ENCODE data around the gene CUBN. TPM values are rescaled to one million over a fixed set of nuclear protein-coding genes. Genes with fewer than 3 reads are reported as not detected.

The CUBN gene
- total and polyA plus RNA-seq, 10 of the 15 experiments (the other 5 are each of a cell fraction or from before 2014, with no cell fraction given): under 0.01 to 0.14 (median 0.02) TPM; not detected in 6

DNA sequence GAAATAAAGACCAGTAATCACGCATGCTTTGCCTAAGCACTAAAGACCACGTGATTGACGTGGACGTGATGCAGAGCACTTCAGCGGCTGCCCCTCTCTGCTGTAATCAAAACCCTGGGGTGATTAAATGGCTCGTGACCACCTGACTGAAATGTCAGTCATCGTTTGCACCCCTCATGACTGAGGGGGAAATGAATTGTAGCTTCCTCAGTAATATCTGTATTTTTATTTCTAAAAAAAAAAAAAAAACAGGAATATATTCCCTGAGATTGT lies 164.3 kb downstream of the CUBN start (continued):
- TF ChIP-seq ZBTB11 (CRISPR knock-in tag; IDR thresholded peaks at IDR 0.05) (no peak), SRF (IDR thresholded peaks at IDR 0.05; ENCODE audit: low read depth in 2 of 2, low read length in 2 of 2) (no peak), CREB1 (IDR thresholded peaks at IDR 0.05; ENCODE audit: low read depth) (no peak), YY1 (IDR thresholded peaks at IDR 0.05; ENCODE audit: low read depth, low read length) (no peak), EED (IDR thresholded peaks at IDR 0.05; ENCODE audit: low read depth) (no peak), SUZ12 (IDR thresholded peaks at IDR 0.05; ENCODE audit: unreplicated experiment) (no peak), CHD1 (IDR thresholded peaks at IDR 0.05; ENCODE audit: low read depth, low read length) (no peak), E2F8 (IDR thresholded peaks at IDR 0.05; ENCODE audit: low read depth, partially characterized antibody) (no peak), NR2F1 (conservative IDR thresholded peaks at IDR 0.05) (no peak)
- TF ChIP-seq, protein P1, sequence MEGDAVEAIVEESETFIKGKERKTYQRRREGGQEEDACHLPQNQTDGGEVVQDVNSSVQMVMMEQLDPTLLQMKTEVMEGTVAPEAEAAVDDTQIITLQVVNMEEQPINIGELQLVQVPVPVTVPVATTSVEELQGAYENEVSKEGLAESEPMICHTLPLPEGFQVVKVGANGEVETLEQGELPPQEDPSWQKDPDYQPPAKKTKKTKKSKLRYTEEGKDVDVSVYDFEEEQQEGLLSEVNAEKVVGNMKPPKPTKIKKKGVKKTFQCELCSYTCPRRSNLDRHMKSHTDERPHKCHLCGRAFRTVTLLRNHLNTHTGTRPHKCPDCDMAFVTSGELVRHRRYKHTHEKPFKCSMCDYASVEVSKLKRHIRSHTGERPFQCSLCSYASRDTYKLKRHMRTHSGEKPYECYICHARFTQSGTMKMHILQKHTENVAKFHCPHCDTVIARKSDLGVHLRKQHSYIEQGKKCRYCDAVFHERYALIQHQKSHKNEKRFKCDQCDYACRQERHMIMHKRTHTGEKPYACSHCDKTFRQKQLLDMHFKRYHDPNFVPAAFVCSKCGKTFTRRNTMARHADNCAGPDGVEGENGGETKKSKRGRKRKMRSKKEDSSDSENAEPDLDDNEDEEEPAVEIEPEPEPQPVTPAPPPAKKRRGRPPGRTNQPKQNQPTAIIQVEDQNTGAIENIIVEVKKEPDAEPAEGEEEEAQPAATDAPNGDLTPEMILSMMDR (IDR thresholded peaks at IDR 0.05 in 2 of 3, conservative IDR thresholded peaks at IDR 0.05 in 1 of 3; ENCODE audit: control insufficient read depth in 2 of 3, extremely low read depth in 1 of 3, insufficient read depth in 1 of 3, low read depth in 3 of 3, low read length in 3 of 3): no peak

All from GM12878 (cell line).